ENCODE results near the gene OGDH. TPM values are rescaled to one million over a fixed set of nuclear protein-coding genes. Genes with fewer than 3 reads are reported as not detected.

OGDH gene
- polyA plus RNA-seq, 3 donors, result 79.3 to 97.5 (median 91.4) TPM

DNA sequence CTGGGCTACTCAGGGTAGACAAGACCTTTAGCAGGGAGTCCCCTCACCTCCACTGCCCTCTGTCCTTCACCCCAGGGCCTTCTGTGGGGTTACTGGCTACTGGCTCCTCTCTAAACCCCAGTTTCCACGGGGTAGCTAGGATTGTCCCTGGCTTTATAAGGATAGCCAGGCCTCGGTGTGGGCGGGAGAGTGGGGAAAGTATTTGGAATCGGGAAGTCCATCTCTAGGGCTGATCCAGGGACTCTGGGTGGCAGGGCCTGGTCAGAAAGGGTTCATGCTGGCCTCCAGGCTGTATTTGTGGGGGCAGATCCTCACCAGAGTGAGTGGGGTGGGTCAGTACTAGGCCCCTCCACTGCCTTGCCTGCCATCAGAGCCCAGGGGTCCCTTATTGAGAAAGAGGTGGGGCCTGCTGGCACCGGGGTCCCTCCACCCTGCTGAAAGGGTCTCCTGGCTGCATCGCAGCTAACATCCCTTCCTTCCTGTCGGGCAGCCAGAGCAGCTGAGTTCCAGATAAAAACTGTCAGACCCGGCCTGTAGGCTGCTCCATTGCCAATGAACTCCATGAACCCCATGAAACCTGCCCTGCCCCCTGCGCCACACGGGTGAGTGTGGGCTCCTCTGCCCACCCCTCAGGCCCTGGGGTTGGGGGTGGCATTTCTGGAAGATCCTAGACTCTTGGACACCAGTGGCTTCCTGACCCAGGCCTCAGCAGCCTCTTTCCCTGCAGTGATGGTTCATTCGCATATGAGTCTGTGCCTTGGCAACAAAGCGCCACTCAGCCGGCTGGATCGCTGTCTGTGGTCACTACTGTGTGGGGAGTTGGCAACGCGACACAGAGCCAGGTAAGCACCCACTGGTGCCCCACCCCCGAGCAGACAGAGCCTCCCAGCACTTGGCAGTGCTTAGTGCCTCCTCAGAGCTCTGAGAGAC lies 149.5 kb downstream of the OGDH start:
- DNase-seq (ENCODE audit: low read depth in 3 of 3, low spot score in 2 of 3), result no peak

- no peak for DNase-seq (ENCODE audit: low read depth in 3 of 3, low spot score in 2 of 3)
Observed at GRCh38 chr7:44756904-44757303, 150.5 kb downstream of the OGDH start.

DNA sequence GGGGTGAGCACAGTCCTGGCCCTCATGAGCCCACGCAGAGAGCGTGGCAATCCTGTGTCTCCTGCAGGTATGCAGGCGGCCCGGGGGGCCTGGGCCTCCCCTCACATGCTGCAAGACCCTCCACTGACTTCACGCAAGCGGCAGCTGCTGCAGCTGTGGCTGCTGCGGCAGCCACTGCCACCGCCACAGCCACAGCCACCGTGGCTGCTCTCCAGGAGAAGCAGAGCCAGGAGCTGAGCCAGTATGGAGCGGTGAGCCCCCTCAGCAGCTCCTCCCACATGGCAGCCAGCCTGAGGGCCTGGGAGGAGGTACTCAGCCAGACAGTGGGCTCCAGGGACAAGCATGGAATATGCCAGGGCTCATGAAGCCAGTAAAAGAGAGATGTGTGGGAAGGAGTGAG lies 150.9 kb downstream of the OGDH start:
- no peak for DNase-seq (ENCODE audit: low read depth in 3 of 3, low spot score in 2 of 3)

DNA sequence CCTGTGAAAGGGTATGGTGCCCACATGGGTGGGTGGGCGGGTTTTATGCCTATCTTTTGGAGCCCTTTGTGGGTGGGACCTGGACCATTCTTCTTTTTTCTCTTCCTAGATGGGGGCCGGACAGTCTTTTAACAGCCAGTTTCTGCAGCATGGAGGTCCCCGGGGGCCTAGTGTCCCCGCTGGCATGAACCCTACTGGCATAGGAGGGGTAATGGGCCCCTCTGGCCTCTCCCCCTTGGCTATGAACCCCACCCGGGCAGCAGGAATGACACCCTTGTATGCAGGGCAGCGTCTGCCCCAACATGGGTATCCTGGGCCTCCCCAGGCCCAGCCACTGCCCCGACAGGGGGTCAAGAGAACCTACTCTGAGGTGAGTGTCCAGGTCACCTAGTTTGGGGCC lies 151.3 kb downstream of the OGDH start:
- DNase-seq (ENCODE audit: low read depth in 3 of 3, low spot score in 2 of 3), result no peak

Other genes with a start within 250 kb of the OGDH start
- 10 to 100 TPM; 88.7 to 90.7 (median 90.4) TPM for gene NUDCD3, start 116.0 kb upstream of the OGDH start, polyA plus RNA-seq (ENCODE audit: insufficient read length in 3 of 3)
- gene NPC1L1, start 65.3 kb upstream of the OGDH start, polyA plus RNA-seq (ENCODE audit: insufficient read length in 3 of 3), result 1 to 10 TPM; 2.1 to 3.2 (median 2.5) TPM
- gene DDX56, start 32.7 kb upstream of the OGDH start, polyA plus RNA-seq (ENCODE audit: insufficient read length in 3 of 3), result 10 to 100 TPM; 74.3 to 79.6 (median 79.2) TPM
- gene TMED4, start 24.4 kb upstream of the OGDH start, polyA plus RNA-seq (ENCODE audit: insufficient read length in 3 of 3), result 100 to 1,000 TPM; 134 to 136 (median 134) TPM
- 10 to 100 TPM; 40.7 to 46.0 (median 43.7) TPM for gene ZMIZ2, start 142.2 kb downstream of the OGDH start, polyA plus RNA-seq (ENCODE audit: insufficient read length in 3 of 3)
- gene PPIA, start 190.1 kb downstream of the OGDH start, polyA plus RNA-seq (ENCODE audit: insufficient read length in 3 of 3), result 1,000 to 10,000 TPM; 1,342 to 1,541 (median 1,458) TPM
- 100 to 1,000 TPM; 250 to 260 (median 259) TPM for gene H2AZ2, start 241.5 kb downstream of the OGDH start, polyA plus RNA-seq (ENCODE audit: insufficient read length in 3 of 3)